H1 (cell line): ENCODE results near the gene OR1K1. TPM values are rescaled to one million over a fixed set of nuclear protein-coding genes. Genes with fewer than 3 reads are reported as not detected.

Experiments
- CTCF ChIA-PET: fragments of 300-600 bp; sonication (Branson Sonifier 250); formaldehyde crosslinking; loops from one replicate; lab custom pipeline; 2021; ENCODE audit not compliant: partially characterized antibody; lab: Charles Lee
- POLR2A ChIA-PET: fragments of 300-600 bp; sonication (Branson Sonifier 250); formaldehyde crosslinking; loops from one replicate; lab custom pipeline; 2021; ENCODE audit warnings: inconsistent platforms; ENCODE audit not compliant: partially characterized antibody; lab: Charles Lee
- DNase-seq, 2 experiments: peaks; one replicate each; pipeline versions ENCODE4 v3.0.0 to v3.0.0-alpha.2; 2010 to 2022; ENCODE audit warnings: low spot score in 2 of 2, low read depth in 1 of 2, mixed read lengths in 1 of 2
- FAIRE-seq: peaks from 2 replicates; lab custom pipeline; 2011; peaks lifted over from hg19 to GRCh38; lab: Jason Lieb, UNC
- H2AFZ ChIP-seq: 2 replicates; pipeline ENCODE4 v1.8.1; 2012; ENCODE audit warnings: low read length, inconsistent platforms
- H2AK5ac ChIP-seq: 2 replicates; pipeline ENCODE4 v1.6.1; 2013; ENCODE audit warnings: low read depth, low read length
- H2BK120ac ChIP-seq: replicated peaks from 2 replicates; pipeline ENCODE3; 2013; ENCODE audit warnings: low read depth, low read length, inconsistent platforms
- H2BK12ac ChIP-seq: 2 replicates; pipeline ENCODE4 v1.6.1; 2013; ENCODE audit warnings: low read depth, low read length
- H2BK15ac ChIP-seq: 2 replicates; pipeline ENCODE4 v1.6.1; 2013; ENCODE audit warnings: low read length
- H2BK20ac ChIP-seq: 2 replicates; pipeline ENCODE4 v1.6.1; 2013; ENCODE audit warnings: low read length
- H2BK5ac ChIP-seq: 2 replicates; pipeline ENCODE4 v1.6.1; 2013; ENCODE audit warnings: low read depth, low read length
- H3K14ac ChIP-seq: 2 replicates; pipeline ENCODE4 v1.6.1; 2013; ENCODE audit warnings: inconsistent platforms; ENCODE audit not compliant: insufficient read length
- H3K18ac ChIP-seq: 2 replicates; pipeline ENCODE4 v1.6.1; 2013; ENCODE audit warnings: low read length; ENCODE audit errors: extremely low read depth
- H3K23ac ChIP-seq: 2 replicates; pipeline ENCODE4 v1.6.1; 2013; ENCODE audit warnings: inconsistent platforms; ENCODE audit not compliant: insufficient read length
- H3K23me2 ChIP-seq: 2 replicates; pipeline ENCODE4 v1.6.1; 2013; ENCODE audit warnings: low read depth, low read length
- H3K27ac ChIP-seq: 2 replicates; pipeline ENCODE4 v1.6.1; 2011; ENCODE audit warnings: low read depth, low read length, inconsistent platforms
- H3K27me3 ChIP-seq, 4 experiments: replicated peaks in 1 of 4; 1 replicate in 1 of 4; 2 replicates in 3 of 4; pipeline versions ENCODE4 v1.6.1 to v1.8.1; 2011 to 2013; ENCODE audit warnings: low read length in 3 of 4, mild to moderate bottlenecking in 3 of 4, inconsistent platforms in 2 of 4, mixed read lengths in 2 of 4, moderate library complexity in 1 of 4; ENCODE audit not compliant: control insufficient read depth in 3 of 4, insufficient read depth in 3 of 4; ENCODE audit errors: extremely low read depth in 1 of 4
- H3K36me3 ChIP-seq, 4 experiments: 2 replicates each; pipeline versions ENCODE4 v1.6.1 to v1.8.1; 2011 to 2013; ENCODE audit warnings: mild to moderate bottlenecking in 4 of 4, low read length in 3 of 4, moderate library complexity in 2 of 4, control low read depth in 1 of 4, inconsistent platforms in 1 of 4; ENCODE audit not compliant: insufficient read depth in 4 of 4, control insufficient read depth in 2 of 4
- H3K4ac ChIP-seq: replicated peaks from 2 replicates; pipeline ENCODE3; 2013; ENCODE audit warnings: low read length, low read depth, mixed read lengths, inconsistent platforms; ENCODE audit not compliant: insufficient read length
- H3K4me1 ChIP-seq, 4 experiments: replicated peaks in 1 of 4; 1 replicate in 1 of 4; 2 replicates in 3 of 4; pipeline versions ENCODE4 v1.6.1 to v1.8.1; 2011 to 2013; ENCODE audit warnings: low read length in 3 of 4, inconsistent platforms in 2 of 4, mixed read lengths in 1 of 4; ENCODE audit not compliant: insufficient read depth in 4 of 4, control insufficient read depth in 3 of 4
- H3K4me2 ChIP-seq, 2 experiments: 2 replicates each; pipeline versions ENCODE4 v1.6.1 to v1.8.1; 2011 to 2013; ENCODE audit warnings: low read depth in 2 of 2, low read length in 2 of 2, control low read depth in 1 of 2, inconsistent platforms in 1 of 2, mild to moderate bottlenecking in 1 of 2; ENCODE audit not compliant: insufficient read depth in 1 of 2
- H3K4me3 ChIP-seq, 4 experiments: fragments of 200-600, 300-600 bp in 1 of 4; sonication (generic), shearing (Covaris generic), sonication (Bioruptor Twin) in 1 of 4; 2 replicates each; pipeline versions ENCODE4 v1.5.1 to v1.8.1; 2011 to 2016; ENCODE audit warnings: low read length in 4 of 4, low read depth in 3 of 4, control low read depth in 2 of 4, inconsistent platforms in 2 of 4, mild to moderate bottlenecking in 2 of 4, mixed read lengths in 1 of 4, moderate library complexity in 1 of 4; ENCODE audit not compliant: insufficient read depth in 2 of 4; ENCODE audit errors: extremely low read depth in 1 of 4
- H3K56ac ChIP-seq: replicated peaks from 2 replicates; pipeline ENCODE3; 2013; ENCODE audit warnings: low read depth, mild to moderate bottlenecking, mixed read lengths, low read length, inconsistent platforms; ENCODE audit not compliant: insufficient read length
- H3K79me1 ChIP-seq: 2 replicates; pipeline ENCODE4 v1.6.1; 2013; ENCODE audit warnings: low read depth, low read length, control low read depth
- H3K79me2 ChIP-seq, 2 experiments: 2 replicates each; pipeline versions ENCODE4 v1.6.1 to v1.8.1; 2012 to 2013; ENCODE audit warnings: low read length in 2 of 2, mild to moderate bottlenecking in 2 of 2, inconsistent platforms in 1 of 2; ENCODE audit not compliant: insufficient read depth in 2 of 2, control insufficient read depth in 1 of 2
- H3K9ac ChIP-seq, 4 experiments: replicated peaks in 1 of 4; 1 replicate in 1 of 4; 2 replicates in 3 of 4; pipeline versions ENCODE4 v1.6.1 to v1.8.1; 2011 to 2013; ENCODE audit warnings: low read depth in 3 of 4, low read length in 3 of 4, control low read depth in 2 of 4, mild to moderate bottlenecking in 2 of 4, moderate library complexity in 2 of 4, inconsistent platforms in 1 of 4; ENCODE audit errors: extremely low read depth in 1 of 4
- H3K9me3 ChIP-seq, 2 experiments: 2 replicates each; pipeline versions ENCODE4 v1.6.1 to v1.8.1; 2012 to 2013; ENCODE audit warnings: mild to moderate bottlenecking in 2 of 2, moderate library complexity in 2 of 2, control low read depth in 1 of 2, inconsistent platforms in 1 of 2, low read depth in 1 of 2, low read length in 1 of 2, mixed read lengths in 1 of 2; ENCODE audit not compliant: insufficient read depth in 2 of 2
- H4K20me1 ChIP-seq, 2 experiments: replicated peaks in 1 of 2; 2 replicates each; pipeline versions ENCODE3 to v1.8.1; 2011 to 2013; ENCODE audit warnings: inconsistent platforms in 2 of 2, low read length in 2 of 2, mild to moderate bottlenecking in 1 of 2; ENCODE audit not compliant: insufficient read depth in 2 of 2, control insufficient read depth in 1 of 2
- H4K5ac ChIP-seq: 2 replicates; pipeline ENCODE4 v1.6.1; 2013; ENCODE audit warnings: low read length, low read depth, mixed read lengths, inconsistent platforms; ENCODE audit not compliant: insufficient read length
- H4K8ac ChIP-seq: 2 replicates; pipeline ENCODE4 v1.8.0; 2013; ENCODE audit warnings: mild to moderate bottlenecking, moderate library complexity, low read length, inconsistent platforms; ENCODE audit not compliant: insufficient read depth; ENCODE audit errors: extremely low read depth
- H4K91ac ChIP-seq: replicated peaks from 2 replicates; pipeline ENCODE3; 2013; ENCODE audit warnings: low read length, mixed read lengths, inconsistent platforms; ENCODE audit not compliant: insufficient read length
- CBX8 ChIP-seq: fragments of 300-800, 300-1000 bp; sonication (generic); IDR thresholded peaks from 2 replicates; pipeline ENCODE4 v1.7.1; 2016; ENCODE audit warnings: low read depth, low read length, borderline replicate concordance
- CEBPB ChIP-seq: IDR thresholded peaks from 2 replicates; pipeline ENCODE4 v1.6.1; 2012; ENCODE audit warnings: low read depth, low read length
- CREB1 ChIP-seq: IDR thresholded peaks from 2 replicates; pipeline ENCODE4 v1.6.1; 2012; ENCODE audit warnings: inconsistent platforms
- EGR1 ChIP-seq: IDR thresholded peaks from 2 replicates; pipeline ENCODE4 v1.6.1; 2011; ENCODE audit warnings: low read depth, low read length, borderline replicate concordance
- FOSL1 ChIP-seq: IDR thresholded peaks from 2 replicates; pipeline ENCODE4 v1.6.1; 2011; ENCODE audit warnings: mild to moderate bottlenecking, low read depth, low read length, moderate library complexity; ENCODE audit not compliant: insufficient read depth
- GABPA ChIP-seq: IDR thresholded peaks from 2 replicates; pipeline ENCODE4 v1.6.1; 2011; ENCODE audit warnings: mild to moderate bottlenecking, low read length, moderate library complexity, borderline replicate concordance; ENCODE audit not compliant: insufficient read depth
- KDM5A ChIP-seq: fragments of 200-600 bp; IDR thresholded peaks from 2 replicates; pipeline ENCODE4 v1.7.1; 2012; ENCODE audit warnings: mild to moderate bottlenecking, low read length, inconsistent platforms, mixed read lengths
- MAFK ChIP-seq: IDR thresholded peaks from 2 replicates; pipeline ENCODE4 v1.6.1; 2012; ENCODE audit warnings: low read depth, mild to moderate bottlenecking, improper control_type of control experiment, low read length
- TAF7 ChIP-seq: optimal IDR thresholded peaks from 2 replicates; pipeline ENCODE3; 2011; ENCODE audit warnings: low read depth, mild to moderate bottlenecking, inconsistent platforms, low read length, moderate library complexity, borderline replicate concordance
- WGBS, 2 experiments: shearing (Covaris generic) in 1 of 2; methylation state at CpG; one replicate each; pipeline versions ENCODE4 v1.1.6 to v1.1.7; 2013 to 2015; ENCODE audit warnings: low lambda C conversion rate in 2 of 2, mixed read lengths in 2 of 2, inconsistent platforms in 1 of 2, low coverage in 1 of 2, missing lambda C conversion rate in 1 of 2; ENCODE audit not compliant: insufficient replicate concordance in 2 of 2, insufficient coverage in 1 of 2, insufficient read length in 1 of 2; ENCODE audit errors: extremely low coverage in 1 of 2, missing lambda C conversion rate in 1 of 2; 5-methylcytosine and 5-hydroxymethylcytosine counted together
- polyA plus RNA-seq, 7 experiments: library from polyadenylated mRNA; depleted of rRNA in 3 of 7; stranded (reverse) in 5 of 7; unstranded in 2 of 7; fragments of >200 nt in 5 of 7; fragments of 200-250 nt in 2 of 7; gene quantifications; 1 replicate in 5 of 7; 2 replicates in 1 of 7; 4 replicates in 1 of 7; pipeline versions ENCODE4 v1.2.1 to v1.2.3, GENCODE V29; 2011 to 2013; ENCODE audit warnings: missing spikeins in 2 of 7, mixed read lengths in 2 of 7
- total RNA-seq: library from RNA; stranded (reverse); fragmentation: NEBNext Ultra II Directional; extraction: Animal tissue kit (Norgen Biotek cat#: 25700); gene quantifications from 2 replicates; pipeline ENCODE4 v1.2.1, GENCODE V29; 2021

The OR1K1 gene
- total and polyA plus RNA-seq, 2 of the 8 experiments (the other 6 are each of a cell fraction or from before 2014, with no cell fraction given): not detected

- Histone ChIP-seq H3K23ac (no peak overlapping the region), H2BK5ac (no peak overlapping the region), H2AK5ac (no peak overlapping the region), H2BK120ac (no peak overlapping the region), H4K8ac (no peak overlapping the region), H2BK20ac (no peak overlapping the region), H2AFZ (no peak overlapping the region), H3K4me3 (no peak overlapping the region), H3K14ac (no peak overlapping the region), H4K20me1 (peaks cover 6 to 11% of the 10 kb centered on the region in 2 experiments), H3K27ac (no peak overlapping the region), H3K79me2 (peaks cover 0 to 22% of the 10 kb centered on the region in 2 experiments; a peak in 2 of 4 replicates), H2BK15ac (no peak overlapping the region), H3K23me2 (no peaks in the 10 kb centered on the region), H3K4me2 (no peak overlapping the region), H4K91ac (no peak overlapping the region), H3K4ac (no peak overlapping the region), H3K9me3 (no peaks in the 10 kb centered on the region), H3K79me1 (no peaks in the 10 kb centered on the region), H3K56ac (no peak overlapping the region), H4K5ac (no peak overlapping the region), H3K36me3 (peaks cover 10 to 62% (median 38%) of the 10 kb centered on the region in 4 experiments), H3K27me3 (no peaks in the 10 kb centered on the region), H3K4me1 (no peaks in the 10 kb centered on the region), H3K9ac (no peak overlapping the region), H3K18ac (no peak overlapping the region), H2BK12ac (no peak overlapping the region)
- 95% methylated on average over 7 of the region's 7 CpGs; no CpG with 5 or more reads in 1 of the 2 experiments for WGBS, 2 experiments
- DNase-seq: no peak
- ChIA-PET POLR2A (no interaction called here), CTCF (interaction anchor here (1.1 kb wide), 1 partner anchor 11 kb away, joined by 5 read pairs; no protein-coding TSS in a partner anchor)
- FAIRE-seq: no peak
- TF ChIP-seq TAF7 (no peak), MAFK (no peak), GABPA (no peak), CEBPB (no peak), FOSL1 (no peak), KDM5A (no peak), CBX8 (no peak), CREB1 (no peak), EGR1 (no peak)
These were observed 21.5 kb downstream of the OR1K1 start for GRCh38 chr9:122821278-122821943.
